Measurements from ENCODE around the gene PTPRN.

PTPRN gene

DNA sequence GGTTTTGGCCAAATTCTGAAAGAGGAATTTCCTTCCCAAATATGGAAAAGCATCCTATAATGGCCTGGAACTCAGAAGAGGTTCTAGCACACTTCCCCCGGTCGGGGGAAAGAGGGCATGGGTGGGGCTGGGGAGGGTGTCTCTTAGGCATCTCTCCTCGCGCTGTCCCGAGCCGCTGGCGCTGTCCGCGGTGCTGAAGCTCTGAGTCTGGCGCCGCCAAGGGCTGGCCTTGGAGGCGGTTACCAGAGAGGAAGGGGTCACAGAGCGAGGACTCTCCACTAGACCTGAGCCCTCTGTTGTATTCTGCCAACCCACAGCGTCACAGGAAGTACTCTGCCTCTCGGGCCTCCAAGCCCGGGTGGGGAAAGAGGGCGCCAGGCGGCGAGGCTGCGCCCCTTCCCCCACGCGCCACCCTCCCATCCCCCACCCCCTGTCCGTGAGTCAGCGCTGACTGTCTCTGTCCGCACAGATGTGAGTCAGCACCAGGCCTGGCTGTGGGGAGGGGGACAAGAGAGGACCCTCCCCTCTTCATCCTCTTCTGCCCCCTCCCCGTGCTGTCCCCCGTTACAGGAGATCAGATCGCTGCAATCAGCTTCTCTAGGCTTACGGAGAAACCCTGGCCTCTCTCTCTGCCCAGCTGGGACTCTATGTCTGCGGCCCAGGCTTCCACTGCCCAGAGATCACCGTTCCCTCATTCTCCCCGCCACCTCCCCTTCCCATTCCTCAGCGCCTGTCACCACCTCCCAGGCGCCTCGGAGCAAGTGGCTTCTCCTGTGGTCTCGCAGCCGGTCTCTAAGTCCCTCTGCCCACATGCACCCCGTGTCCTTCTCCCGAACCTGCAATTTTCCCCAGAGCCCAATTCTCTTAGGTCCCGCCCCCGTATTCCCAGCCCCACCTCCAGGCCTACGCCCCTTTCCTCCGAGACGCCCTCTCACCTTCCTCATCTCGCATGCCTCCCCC is 779 bp downstream of the PTPRN start:
- peak; percentile 87 for DNase-seq (ENCODE audit: low spot score)

- no peak for DNase-seq (ENCODE audit: low spot score)
Observed at GRCh38 chr2:219306047-219306446, 3.2 kb downstream of the PTPRN start.

DNA sequence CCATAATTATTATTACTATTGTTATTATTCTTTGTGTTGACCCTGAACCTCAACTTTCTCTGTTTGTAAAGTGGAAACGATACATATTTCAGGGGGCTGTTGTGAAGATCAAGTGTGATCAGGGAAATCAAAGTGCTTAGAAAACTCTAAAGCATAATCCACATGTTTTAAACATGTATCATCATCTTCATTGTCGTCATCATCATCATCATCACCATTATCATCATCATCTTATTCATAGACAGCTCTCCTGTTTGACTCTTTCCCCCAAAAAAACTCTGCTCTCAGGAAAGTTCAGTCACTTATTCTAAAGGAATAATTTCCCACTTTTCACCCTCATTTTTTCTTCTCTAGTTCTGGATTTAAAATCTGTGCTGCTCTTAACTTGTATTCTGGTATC is 5.0 kb downstream of the PTPRN start:
- no peak for DNase-seq (ENCODE audit: low spot score)

- DNase-seq (ENCODE audit: low spot score) = no peak
Observed at GRCh38 chr2:219302412-219302968, 6.7 kb downstream of the PTPRN start.

- no peak for DNase-seq (ENCODE audit: low spot score)
Observed at GRCh38 chr2:219300022-219300421, 9.2 kb downstream of the PTPRN start.

DNA sequence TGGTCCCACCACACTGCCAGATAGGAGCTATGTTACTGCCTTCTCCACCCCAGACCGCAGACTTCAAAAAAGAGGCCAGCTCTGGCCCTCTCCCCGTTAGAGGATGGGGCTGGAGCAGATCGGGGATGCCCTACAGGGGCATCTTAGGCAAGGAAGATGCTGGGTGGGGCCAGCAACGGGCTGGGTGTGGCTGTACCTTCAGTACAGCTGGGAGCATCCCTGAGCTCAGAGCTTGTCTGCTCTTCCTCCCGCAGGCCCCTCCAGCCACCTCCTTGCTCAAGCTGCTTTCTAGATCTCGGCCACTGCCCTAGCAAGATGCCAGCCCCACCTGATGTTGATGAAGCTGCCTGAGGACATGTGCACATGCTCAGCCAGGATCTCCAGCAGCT is 9.8 kb downstream of the PTPRN start:
- no peak for DNase-seq (ENCODE audit: low spot score)

DNA sequence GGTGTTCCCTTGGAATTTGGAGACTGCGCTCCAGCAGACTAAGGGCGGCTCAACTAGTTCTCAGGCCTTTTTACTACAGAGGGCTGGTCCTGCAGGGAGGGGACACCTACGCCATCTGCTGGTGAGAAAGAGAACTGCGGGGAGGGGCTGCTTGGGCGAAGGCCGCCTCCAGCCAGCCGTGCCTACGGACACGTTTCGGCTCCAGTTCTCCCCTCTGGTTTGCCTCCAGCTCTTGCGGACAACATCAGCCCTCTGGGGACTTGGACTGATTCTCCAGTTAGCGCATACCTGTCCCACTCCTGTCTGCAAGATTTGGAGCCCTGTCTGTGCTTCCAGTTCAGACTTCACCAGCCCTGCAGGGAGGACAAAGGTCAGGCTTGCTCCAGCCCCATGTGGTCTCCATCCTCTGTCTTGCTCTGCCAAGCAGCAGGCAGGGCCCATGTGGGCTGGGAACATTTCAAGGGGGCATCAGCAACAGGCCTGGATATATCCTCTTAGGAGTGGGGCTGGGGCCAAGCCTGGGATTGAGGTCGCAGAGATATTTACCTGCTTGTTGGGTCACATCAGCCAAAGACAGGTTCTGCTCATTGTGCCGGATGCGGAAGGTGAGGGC is 10.3 kb downstream of the PTPRN start:
- peak; percentile 95 for DNase-seq (ENCODE audit: low spot score)

GRCh38 chr2:219297766-219298456 is 11.3 kb downstream of the PTPRN start:
- no peak for DNase-seq (ENCODE audit: low spot score)

- no peak for DNase-seq (ENCODE audit: low spot score)
Observed at GRCh38 chr2:219296631-219297391, 12.4 kb downstream of the PTPRN start.

DNA sequence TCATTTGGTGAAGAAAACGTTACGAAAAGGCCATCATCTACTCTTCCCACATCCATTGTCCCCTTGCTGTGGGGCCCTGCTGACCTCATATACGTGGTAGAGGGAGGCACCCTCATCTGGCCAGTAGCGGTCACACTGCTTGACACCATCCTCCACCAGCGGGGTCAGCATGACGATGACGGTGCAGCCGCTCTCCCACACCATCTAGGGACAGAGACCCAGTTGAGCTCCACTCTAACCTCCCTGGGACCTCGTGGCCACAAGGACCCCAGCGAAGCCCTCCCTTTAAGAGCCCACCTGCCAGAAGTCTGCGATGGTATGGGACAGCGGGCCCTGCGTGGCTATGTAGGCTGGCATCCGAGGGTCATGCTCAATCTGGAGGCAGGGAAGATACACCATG is 13.1 kb downstream of the PTPRN start:
- no peak for DNase-seq (ENCODE audit: low spot score)

DNA sequence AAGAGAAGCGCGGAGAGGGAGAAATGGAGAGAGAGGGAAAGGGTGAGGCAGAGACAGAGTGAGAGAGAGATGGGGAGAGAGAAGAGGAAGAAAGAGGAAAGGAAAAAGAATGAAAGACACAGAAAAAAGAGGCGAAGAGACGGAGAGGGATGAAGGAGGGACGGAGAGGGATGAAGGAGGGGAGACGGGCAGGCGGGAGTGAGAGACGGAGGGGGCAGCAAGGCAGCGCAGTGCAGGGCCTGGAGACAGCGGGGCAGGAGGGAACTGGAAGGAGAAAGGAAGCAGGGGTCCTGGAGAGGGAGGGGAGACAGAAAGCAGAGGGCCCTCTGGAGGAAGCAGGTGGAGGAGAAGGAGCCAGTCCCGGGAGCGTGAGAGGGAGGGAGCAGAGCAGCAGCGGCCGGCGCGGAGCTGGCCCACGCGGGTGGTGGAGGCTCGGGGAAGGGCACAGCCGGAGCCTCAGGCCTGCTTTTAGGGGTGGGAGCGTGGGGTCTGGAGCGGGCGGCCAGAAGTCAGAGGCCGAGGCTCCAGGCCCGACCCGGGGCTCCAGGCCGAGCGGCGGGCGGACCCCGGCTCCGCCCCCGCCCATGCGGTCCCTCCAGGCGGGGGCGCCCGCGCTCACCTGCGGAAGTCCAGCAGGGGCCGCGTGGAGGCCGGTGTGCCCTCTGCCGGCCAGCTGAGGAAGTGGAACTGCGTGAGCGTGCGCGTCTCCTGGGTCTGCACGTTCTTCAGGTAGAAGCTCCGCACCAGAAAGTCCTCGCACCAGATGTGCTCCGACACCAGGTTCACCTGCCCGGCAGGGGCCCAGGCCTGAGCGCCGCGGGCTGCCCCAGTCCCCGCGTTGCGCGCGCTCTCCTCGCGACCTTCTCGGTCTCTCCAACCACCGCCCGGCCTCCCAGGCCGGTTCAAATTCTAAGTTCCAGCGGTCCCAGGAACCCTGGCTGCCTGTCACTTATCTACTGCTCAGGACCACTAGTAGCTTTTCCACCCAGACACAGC is 14.5 kb downstream of the PTPRN start:
- DNase-seq (ENCODE audit: low spot score) = peak; percentile 94

DNA sequence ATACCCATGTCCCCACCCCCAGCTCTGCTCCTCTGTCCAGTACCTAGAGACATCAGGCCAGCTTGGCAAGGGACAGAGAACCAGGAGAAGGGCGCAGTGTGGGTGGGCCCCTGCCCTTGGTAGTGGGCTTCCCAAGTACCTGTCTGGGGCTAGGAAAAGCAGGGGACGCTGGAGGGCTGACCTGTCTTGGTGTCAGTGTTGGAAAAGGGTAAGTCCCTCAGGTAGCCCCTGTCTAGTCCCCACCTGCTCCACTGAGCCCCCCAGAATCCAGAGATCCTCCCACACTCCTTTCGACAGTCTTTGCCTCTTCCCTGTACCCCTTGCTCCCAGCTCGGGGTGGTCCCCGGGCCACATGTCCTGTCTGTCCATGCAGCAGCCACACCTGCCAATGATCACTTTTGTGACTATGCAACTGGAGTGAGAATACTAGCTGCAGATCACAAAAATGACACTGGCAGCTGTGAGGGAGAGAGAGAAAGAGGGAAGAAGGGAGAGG is 15.4 kb downstream of the PTPRN start:
- DNase-seq (ENCODE audit: low spot score) = no peak

DNA sequence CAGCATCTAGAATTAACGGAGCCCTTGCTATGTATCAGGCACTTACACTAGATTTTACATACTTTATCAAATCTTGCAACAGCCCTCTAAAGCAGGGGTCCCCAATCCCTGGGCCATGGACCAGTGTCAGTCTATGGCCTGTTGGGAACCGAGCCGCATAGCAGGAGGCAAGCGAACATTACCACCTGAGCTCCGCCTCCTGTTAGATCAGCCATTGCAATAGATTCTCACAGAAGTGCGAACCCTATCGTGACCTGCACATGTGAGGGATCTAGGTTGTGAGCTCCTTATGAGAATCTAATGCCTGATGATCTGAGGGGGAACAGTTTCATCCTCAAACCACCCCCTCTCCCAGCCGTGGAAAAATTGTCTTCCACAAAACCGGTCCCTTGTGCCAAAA is 16.6 kb downstream of the PTPRN start:
- DNase-seq (ENCODE audit: low spot score) = no peak

GRCh38 chr2:219291910-219292490 is 17.2 kb downstream of the PTPRN start:
- DNase-seq (ENCODE audit: low spot score) = no peak

DNA sequence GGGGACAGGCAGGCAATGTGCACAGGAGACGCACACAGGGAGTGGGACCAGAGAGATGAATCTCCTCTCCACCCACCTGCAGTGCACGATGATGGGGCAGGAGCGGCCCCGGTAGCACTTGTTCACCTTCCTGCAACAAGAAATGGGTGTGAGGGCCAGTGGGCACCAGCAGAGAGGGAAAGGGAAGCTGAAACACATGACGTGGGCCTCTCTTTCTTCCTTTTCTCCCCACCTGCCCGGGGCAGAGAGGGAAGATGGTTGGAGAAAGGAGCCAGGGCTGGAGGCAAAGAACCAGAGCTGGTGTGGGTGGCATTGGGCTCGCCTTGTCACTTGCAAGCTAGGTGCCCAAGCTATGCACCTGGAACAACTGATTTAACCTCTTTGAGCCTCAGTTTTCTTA is 17.8 kb downstream of the PTPRN start:
- no peak for DNase-seq (ENCODE audit: low spot score)

DNA sequence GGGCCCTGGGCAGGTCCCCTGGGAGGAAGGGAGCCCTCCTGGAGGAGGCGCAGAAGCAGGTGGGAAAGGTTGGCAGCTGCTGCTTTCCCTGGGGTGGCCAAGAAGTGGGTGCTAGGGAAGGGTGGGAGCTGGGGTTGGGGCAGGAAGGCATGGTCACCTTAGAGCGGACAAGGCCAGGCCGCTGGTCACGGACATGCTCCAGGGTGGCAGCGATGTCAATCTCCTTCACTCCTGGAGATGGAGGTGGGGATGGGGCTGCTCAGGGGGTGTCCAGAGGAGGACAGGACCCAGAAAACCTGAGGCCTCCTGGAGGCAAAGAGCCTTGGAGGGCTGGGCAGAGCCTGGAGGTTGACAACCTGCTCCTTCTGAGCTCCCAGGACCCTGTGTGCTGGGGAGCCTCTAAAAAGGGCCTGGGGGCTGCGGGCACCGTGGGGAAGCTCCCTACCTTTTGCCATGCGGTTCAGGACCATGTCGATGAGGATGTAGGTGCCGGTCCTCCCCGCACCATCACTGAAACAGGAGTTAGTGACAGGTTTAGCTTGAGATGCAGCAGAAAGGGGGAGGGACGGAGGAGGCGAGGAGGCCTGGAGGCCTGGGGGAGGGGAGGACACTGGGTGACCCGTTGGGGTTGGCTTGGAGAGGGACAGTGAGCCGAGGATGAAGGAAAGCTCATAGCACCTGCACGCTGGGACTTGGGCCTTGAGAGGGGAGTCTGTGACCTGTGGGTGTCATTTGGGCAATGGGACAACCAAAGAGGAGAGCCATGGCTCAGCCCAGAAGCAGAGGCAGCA is 18.6 kb downstream of the PTPRN start:
- DNase-seq (ENCODE audit: low spot score) = no peak

GRCh38 chr2:219289537-219290361 is 19.5 kb downstream of the PTPRN start:
- peak; percentile 89 for DNase-seq (ENCODE audit: low spot score)

GRCh38 chr2:219289195-219289536 is 20.0 kb downstream of the PTPRN start:
- DNase-seq (ENCODE audit: low spot score) = no peak
